CD4-positive, alpha-beta T cell treated with Interleukin-1 beta for 1 hour (primary cell): ENCODE data around the gene CHST6.
"Not testable (repeated sequence)": the region's sequence is repeated elsewhere in the genome, so short reads cannot be mapped to it uniquely, and the experiment has no call there.

Experiments
- DNase-seq, 2 donors: peaks; one replicate each; pipeline ENCODE4 v3.0.0-alpha.2; 2020 to 2022

Gene CHST6

GRCh38 chr16:75432828-75433731 lies 62.2 kb downstream of the CHST6 start, which contains the start of gene CFDP1:
Gene CFDP1, minus strand, starts transcription at chr16:75433503. Its CDS starts 151 bp downstream, at chr16:75433352.
- DNase-seq, result peak; percentile 95

DNA sequence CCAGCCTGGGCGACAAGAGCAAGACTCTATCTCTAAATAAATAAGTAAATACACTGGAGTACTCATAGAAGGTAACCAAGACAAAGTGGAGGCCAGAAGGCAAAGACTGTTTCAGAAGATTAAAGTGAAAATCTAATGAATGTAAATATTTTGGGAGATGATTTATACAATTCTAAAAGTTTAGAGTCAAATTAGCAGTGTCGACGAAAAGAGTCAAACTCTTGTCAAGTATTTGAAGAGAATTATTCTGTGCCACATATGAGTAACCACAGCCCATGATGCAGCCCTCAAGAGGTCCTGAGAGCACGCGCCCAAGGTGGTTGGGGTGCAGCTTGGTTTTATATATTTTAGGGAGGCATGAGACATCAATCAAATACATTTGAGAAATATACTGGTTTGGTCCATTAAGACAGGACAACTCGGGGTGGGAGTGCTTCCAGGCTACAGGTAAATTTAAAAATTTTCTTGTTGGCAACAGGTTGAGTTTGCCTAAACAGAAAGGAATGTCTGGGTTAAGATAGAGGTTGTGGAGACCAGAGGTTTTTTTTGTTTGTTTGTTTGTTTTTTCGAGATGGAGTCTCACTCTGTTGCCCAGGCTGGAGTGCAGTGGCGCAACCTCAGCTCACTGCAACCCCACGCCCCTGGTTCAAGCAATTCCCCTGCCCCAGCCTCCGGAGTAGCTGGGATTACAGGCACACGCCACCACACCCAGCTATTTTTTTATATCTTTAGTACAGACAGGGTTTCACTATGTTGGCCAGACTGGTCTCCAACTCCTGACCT lies 65.4 kb downstream of the CHST6 start:
- DNase-seq, result no peak

- DNase-seq, result not testable (repeated sequence)
Measured at GRCh38 chr16:75426524-75426923, 68.7 kb downstream of the CHST6 start.

DNA sequence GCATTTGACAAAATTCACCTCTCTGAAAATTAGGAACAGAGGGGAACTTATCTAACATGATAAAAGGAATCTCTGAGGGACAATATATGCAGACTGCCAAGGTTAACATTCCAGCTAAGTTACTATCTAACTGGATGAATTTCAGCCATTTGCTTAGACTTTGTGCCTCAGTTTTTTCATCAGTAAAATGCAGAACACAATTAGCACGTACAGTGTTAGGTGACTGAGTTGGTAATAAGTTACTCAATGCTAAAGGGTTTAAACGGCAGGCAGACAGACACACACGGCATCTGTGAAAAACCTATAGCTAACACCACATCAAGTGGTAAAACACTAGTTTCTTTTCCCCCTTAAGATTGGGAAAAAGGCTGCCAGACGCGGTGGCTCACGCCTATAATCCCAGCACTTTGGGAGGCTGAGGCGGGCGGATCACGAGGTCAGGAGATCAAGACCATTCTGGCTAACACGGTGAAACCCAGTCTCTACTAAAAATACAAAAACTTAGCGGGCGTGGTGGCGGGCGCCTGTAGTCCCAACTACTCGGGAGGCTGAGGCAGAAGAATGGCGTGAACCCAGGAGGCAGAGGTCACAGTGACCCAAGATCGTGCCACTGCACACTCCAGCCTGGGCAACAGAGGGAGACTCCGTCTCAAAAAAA lies 71.0 kb downstream of the CHST6 start:
- not testable (repeated sequence) for DNase-seq

DNA sequence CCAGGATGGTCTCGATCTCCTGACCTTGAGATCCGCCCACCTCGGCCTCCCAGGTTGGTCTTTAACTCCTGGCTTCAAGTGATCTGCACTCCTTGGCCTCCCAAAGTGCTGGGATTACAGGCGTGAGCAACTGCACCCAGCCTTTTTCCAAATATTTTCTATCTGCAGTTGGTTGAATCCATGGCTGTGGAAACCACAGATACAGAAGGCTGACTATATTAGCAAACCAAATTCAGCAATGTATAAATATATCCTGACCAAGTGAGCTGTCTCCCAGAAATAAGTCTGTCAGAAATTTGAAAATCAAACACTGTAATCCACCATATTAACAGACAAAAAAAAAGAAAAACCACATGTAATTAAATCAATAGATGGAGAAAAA lies 71.5 kb downstream of the CHST6 start:
- DNase-seq, result no peak
